Calu3 (cell line): ENCODE data around the gene AP1G1. TPM values are rescaled to one million over a fixed set of nuclear protein-coding genes. Genes with fewer than 3 reads are reported as not detected.

ENCODE experiments used
- BruUV-seq: library from RNA; stranded (reverse); fragments of 400-500 nt; replicated peaks from 2 replicates; lab custom pipeline; 2021; lab: Mats Ljungman, UMichigan
- CTCF ChIA-PET: fragments of 300-600 bp; sonication (Branson Sonifier 250); formaldehyde crosslinking; loops from one replicate; lab custom pipeline; 2022; ENCODE audit warnings: antibody characterized with exemption; lab: Charles Lee
- DNase-seq: peaks from one replicate; pipeline ENCODE4 v3.0.0; 2022
- H3K27ac Mint-ChIP-seq: one replicate; pipeline ENCODE4 v1.8.0; 2022; ENCODE audit warnings: mixed read lengths; ENCODE audit not compliant: unreplicated experiment
- H3K27me3 Mint-ChIP-seq: one replicate; pipeline ENCODE4 v1.8.0; 2022; ENCODE audit warnings: mixed read lengths; ENCODE audit not compliant: unreplicated experiment
- H3K36me3 Mint-ChIP-seq: one replicate; pipeline ENCODE4 v1.8.0; 2022; ENCODE audit warnings: mild to moderate bottlenecking, moderate library complexity, mixed read lengths; ENCODE audit not compliant: insufficient read depth, unreplicated experiment
- H3K4me1 Mint-ChIP-seq: one replicate; pipeline ENCODE4 v1.8.0; 2022; ENCODE audit warnings: mild to moderate bottlenecking, low read depth, mixed read lengths; ENCODE audit not compliant: unreplicated experiment
- H3K4me3 Mint-ChIP-seq: one replicate; pipeline ENCODE4 v1.8.0; 2022; ENCODE audit warnings: mild to moderate bottlenecking, low read depth, moderate library complexity, mixed read lengths; ENCODE audit not compliant: unreplicated experiment
- H3K9me3 Mint-ChIP-seq: one replicate; pipeline ENCODE4 v1.8.0; 2022; ENCODE audit warnings: low read depth, mixed read lengths; ENCODE audit not compliant: unreplicated experiment
- CTCF ChIP-seq: fragments of 200-600 bp; IDR thresholded peaks from one replicate; pipeline ENCODE4 v1.8.0; 2022; ENCODE audit warnings: antibody characterized with exemption; ENCODE audit not compliant: unreplicated experiment
- intact Hi-C: fragments of 100-400 bp; cut with micrococcal nuclease; formaldehyde crosslinking; loops from one replicate; pipeline ENCODE4 v1.10.0; 2022; ENCODE audit not compliant: unreplicated experiment
- total RNA-seq: library from RNA; stranded (reverse); gene quantifications from 2 replicates; pipeline ENCODE4 v1.2.3, GENCODE V29; 2022

The AP1G1 gene
- total RNA-seq, 1 experiment from 2014 or later: 144 TPM

GRCh38 chr16:71784093-71784492, 24.5 kb downstream of the AP1G1 start:
- no peaks in the 10 kb centered on the region for H3K9me3 Mint-ChIP-seq
- peaks cover 23% of the 10 kb centered on the region for H3K4me1 Mint-ChIP-seq
- H3K27ac Mint-ChIP-seq: peak overlapping the region; percentile 35
- DNase-seq: no peak
- no peak overlapping the region for H3K4me3 Mint-ChIP-seq
- BruUV-seq: no TSS peak
- CTCF ChIA-PET: no interaction called here
- no peak for TF ChIP-seq CTCF
- intact Hi-C loops: loop anchor here (2.0 kb wide), 1 partner anchor 17 kb away; no protein-coding TSS in a partner anchor
- H3K27me3 Mint-ChIP-seq: no peaks in the 10 kb centered on the region
- H3K36me3 Mint-ChIP-seq: peaks cover 50% of the 10 kb centered on the region

GRCh38 chr16:71781741-71782140, 26.9 kb downstream of the AP1G1 start:
- DNase-seq: no peak
- Mint-ChIP-seq H3K4me3 (no peak overlapping the region), H3K27me3 (no peaks in the 10 kb centered on the region), H3K36me3 (peaks cover 54% of the 10 kb centered on the region), H3K9me3 (no peaks in the 10 kb centered on the region), H3K27ac (peak overlapping the region; percentile 58), H3K4me1 (peaks cover 23% of the 10 kb centered on the region)
- no peak for TF ChIP-seq CTCF
- intact Hi-C loops: no loop called here
- CTCF ChIA-PET: interaction anchor here (0.6 kb wide), 1 partner anchor 9 kb away, joined by 6 read pairs; no protein-coding TSS in a partner anchor
- BruUV-seq: no TSS peak

- no TSS peak for BruUV-seq
- Mint-ChIP-seq H3K36me3 (peaks cover 57% of the 10 kb centered on the region), H3K9me3 (no peaks in the 10 kb centered on the region), H3K4me1 (peaks cover 23% of the 10 kb centered on the region), H3K27ac (no peak overlapping the region), H3K27me3 (no peaks in the 10 kb centered on the region), H3K4me3 (no peak overlapping the region)
- intact Hi-C loops: no loop called here
- no peak for DNase-seq
- TF ChIP-seq CTCF: no peak
- CTCF ChIA-PET: interaction anchor here (0.7 kb wide), 1 partner anchor 11 kb away, joined by 3 read pairs; no protein-coding TSS in a partner anchor
Observed at GRCh38 chr16:71780521-71781089, 28.0 kb downstream of the AP1G1 start.

GRCh38 chr16:71778780-71779179, 29.9 kb downstream of the AP1G1 start:
- CTCF ChIA-PET: no interaction called here
- no peaks in the 10 kb centered on the region for H3K27me3 Mint-ChIP-seq
- peaks cover 15% of the 10 kb centered on the region for H3K4me1 Mint-ChIP-seq
- TF ChIP-seq CTCF: no peak
- peaks cover 51% of the 10 kb centered on the region for H3K36me3 Mint-ChIP-seq
- H3K9me3 Mint-ChIP-seq: no peaks in the 10 kb centered on the region
- no TSS peak for BruUV-seq
- H3K4me3 Mint-ChIP-seq: no peak overlapping the region
- no peak for DNase-seq
- intact Hi-C loops: loop anchor here (10.0 kb wide), 1 partner anchor 186 kb away; no protein-coding TSS in a partner anchor
- H3K27ac Mint-ChIP-seq: no peak overlapping the region
